GM12875 (cell line): ENCODE results near the gene TPO.

ENCODE experiments used
- H3K4me3 ChIP-seq: one replicate; pipeline ENCODE4 v1.5.1; 2011; ENCODE audit warnings: low read depth, low read length, control low read depth
- TF ChIP-seq, protein P1 (sequence below): IDR thresholded peaks from 2 replicates; pipeline ENCODE4 v1.5.1; 2011; ENCODE audit warnings: low read depth, mild to moderate bottlenecking, control low read depth, inconsistent platforms, low read length, moderate library complexity, borderline replicate concordance; ENCODE audit not compliant: insufficient read depth

TPO gene

DNA sequence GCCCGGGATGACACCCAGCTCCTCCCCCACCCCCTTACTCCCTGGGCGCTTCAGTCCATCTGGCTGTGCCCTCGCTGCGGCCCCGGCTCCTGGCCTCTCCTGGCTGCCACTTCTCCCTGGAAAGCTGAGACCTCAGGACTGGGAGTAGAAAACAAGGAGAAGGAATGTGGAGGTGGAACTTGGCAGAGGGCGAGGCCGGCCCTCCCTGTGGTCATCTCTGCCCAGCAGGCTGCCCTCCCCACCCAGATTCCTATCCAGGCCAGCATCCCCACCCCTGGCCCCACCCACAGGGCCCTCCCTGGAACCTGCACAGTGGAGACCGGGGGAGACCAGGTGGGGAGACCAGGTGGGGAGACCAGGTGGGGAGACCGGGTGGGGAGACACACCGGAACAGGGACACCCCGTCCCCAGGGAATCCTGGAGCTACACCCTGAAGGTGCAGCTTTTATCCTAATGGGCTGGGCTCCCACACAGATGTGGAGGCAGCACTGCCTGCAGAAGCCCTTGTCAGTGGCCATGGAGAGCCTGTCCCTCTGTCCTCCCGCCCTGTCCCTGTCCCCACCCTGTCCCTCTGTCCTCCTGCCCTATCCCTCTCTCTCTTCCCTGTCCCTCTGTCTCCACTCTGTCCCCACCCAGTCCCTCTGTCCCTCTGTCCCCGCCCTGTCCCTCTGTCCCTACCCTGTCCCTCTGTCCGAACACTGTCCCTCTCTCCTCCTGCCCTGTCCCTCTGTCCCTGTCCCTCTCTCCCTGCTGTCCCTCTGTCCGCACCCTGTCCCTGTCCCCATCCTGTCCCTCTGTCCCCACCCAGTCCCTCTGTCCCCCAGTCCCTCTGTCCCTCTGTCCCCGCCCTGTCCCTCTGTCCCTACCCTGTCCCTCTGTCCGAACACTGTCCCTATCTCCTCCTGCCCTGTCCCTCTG lies 173.9 kb downstream of the TPO start:
- H3K4me3 ChIP-seq = no peak overlapping the region
- TF ChIP-seq, protein P1, sequence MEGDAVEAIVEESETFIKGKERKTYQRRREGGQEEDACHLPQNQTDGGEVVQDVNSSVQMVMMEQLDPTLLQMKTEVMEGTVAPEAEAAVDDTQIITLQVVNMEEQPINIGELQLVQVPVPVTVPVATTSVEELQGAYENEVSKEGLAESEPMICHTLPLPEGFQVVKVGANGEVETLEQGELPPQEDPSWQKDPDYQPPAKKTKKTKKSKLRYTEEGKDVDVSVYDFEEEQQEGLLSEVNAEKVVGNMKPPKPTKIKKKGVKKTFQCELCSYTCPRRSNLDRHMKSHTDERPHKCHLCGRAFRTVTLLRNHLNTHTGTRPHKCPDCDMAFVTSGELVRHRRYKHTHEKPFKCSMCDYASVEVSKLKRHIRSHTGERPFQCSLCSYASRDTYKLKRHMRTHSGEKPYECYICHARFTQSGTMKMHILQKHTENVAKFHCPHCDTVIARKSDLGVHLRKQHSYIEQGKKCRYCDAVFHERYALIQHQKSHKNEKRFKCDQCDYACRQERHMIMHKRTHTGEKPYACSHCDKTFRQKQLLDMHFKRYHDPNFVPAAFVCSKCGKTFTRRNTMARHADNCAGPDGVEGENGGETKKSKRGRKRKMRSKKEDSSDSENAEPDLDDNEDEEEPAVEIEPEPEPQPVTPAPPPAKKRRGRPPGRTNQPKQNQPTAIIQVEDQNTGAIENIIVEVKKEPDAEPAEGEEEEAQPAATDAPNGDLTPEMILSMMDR = no peak

DNA sequence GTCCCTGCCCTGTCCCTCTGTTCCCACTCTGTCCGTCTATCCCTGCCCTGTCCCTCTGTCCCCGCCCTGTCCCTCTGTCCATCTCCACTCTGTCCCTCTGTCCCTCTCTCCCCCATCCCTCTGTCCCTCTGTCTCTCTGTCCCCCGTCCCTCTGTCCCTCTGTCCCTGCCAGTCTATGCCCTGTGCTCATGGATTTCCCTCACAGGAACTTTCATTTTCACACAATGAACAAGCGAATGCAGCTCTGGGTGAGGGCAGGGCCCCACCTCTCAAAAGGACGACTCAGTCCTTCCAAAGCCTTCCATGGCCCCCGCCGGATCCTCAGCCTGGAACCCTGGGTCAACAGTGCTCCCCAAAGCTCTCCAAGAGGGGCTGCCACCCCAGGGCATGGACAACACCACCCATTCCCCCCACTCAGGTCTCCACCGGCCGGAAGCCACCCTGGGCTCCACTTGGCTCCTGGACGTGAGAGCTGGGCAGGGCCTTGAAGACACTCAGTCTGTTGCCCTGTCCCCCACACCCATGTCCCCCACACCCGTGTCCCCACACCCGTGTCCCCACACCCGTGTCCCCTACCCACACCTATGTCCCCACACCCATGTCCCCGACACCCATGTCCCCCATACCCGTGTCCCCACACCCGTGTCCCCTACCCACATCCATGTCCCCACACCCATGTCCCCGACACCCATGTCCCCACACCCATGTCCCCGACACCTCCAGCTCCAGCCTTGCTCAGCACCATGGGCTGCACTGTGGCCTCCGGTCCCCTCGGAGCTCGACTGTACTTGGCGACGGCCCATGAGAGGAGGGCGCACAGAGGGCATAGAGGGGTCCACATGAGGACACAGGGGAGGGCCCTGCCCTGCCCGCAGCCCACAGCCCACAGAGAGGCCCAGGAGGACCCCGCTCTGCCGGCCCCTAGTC lies 175.1 kb downstream of the TPO start:
- no peak overlapping the region for H3K4me3 ChIP-seq
- TF ChIP-seq, protein P1 = no peak

DNA sequence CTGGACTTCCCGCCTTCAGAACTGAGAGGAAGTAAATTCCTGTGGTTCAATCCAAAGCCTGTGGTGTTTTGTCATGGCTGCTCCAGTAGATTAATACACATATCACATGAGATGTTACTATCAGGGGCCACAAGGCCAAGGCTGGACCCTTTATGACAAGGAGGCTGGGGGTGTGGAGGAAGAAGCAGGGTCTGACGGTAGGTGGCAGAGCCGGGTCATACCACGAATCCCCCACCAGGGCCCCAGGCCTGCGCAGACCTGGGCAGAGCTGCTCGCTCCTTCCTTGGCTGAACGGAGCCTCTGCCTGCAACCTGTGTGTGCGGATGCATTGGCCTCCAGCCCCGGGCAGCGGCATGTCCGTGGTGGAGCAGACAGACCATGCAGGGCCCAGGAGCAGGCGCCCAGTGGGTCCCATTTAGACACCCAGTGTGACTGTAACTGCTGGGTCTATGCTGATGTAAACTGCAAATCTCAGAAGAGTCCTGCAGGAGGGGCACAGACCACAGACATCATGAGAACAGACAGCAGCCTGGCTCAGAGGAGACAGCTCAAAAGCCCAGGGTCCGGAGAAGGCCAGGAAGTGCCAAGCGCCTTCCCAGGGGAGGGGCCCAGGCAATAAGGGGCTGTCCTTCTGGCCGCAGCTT lies 175.8 kb downstream of the TPO start:
- TF ChIP-seq, protein P1 = no peak
- H3K4me3 ChIP-seq = no peak overlapping the region

DNA sequence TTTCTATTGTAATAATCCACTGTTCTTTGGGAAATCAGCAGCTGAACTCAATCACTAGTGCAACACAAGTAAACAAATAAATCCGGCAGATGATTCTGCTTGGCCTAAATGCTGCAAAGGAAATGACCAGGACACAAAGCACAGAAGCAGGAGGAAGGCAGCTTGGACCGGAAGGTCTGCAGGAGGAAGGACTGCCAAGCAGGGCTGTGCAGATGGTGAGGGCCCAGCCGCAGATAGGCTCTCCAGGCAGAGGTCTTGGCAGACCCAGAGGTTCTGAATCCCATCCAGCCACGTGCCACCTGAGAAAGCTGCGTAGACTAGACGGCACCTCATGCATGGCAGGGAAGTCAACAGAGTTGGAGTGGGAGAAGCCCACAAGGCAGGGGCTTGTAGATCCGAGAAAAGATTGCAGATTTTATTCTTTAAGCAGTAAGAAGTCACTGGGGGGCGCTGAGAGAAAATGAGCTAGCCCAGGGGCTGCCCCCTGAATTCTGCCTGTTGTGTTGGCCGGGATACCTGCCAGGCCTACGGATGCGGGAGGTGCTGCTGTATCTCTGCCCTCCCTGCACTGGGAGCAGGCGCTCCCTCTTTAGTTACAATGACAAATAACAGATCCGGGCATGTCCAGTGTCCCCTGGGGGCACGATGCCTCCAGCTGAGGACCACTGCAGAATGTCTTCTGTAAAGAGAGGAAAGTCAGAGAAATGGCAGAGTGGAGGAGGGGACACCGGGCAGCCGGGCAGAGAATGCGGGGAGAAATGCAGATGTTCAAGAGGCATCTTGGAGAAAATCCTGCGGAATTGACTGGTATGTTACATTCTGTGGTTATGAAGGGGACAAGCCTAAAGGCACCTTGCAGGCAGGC lies 177.6 kb downstream of the TPO start:
- TF ChIP-seq, protein P1 = no peak
- H3K4me3 ChIP-seq = no peak overlapping the region

DNA sequence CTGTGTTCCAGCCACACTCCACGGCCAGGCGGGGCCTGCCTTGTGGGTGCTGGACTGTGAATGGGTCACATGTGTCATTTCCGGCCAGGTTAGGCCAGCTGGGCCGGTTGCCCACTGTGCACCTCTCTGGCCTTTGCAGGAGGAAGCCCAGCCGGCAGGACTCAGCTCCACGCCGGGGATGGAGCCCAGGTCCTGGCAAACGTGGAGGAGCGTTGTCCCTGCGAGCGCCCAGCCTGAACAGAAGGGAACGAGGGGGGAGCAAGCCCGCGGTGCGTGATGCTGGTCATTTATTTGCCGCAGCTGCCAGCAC lies 178.2 kb downstream of the TPO start:
- no peak overlapping the region for H3K4me3 ChIP-seq
- TF ChIP-seq, protein P1 = no peak
